K562 (cell line): ENCODE data around the gene TUBA1B. TPM values are rescaled to one million over a fixed set of nuclear protein-coding genes. Genes with fewer than 3 reads are reported as not detected.

ENCODE experiments used
- ARID2 ChIP-seq: fragments of 450-650 bp; IDR thresholded peaks from 2 replicates; pipeline ENCODE4 v1.6.1; 2017; ENCODE audit warnings: antibody characterized with exemption, mild to moderate bottlenecking
- CBX2 ChIP-seq: fragments of 200-600 bp; sonication (generic); IDR thresholded peaks from one replicate; pipeline ENCODE4 v1.6.1; 2012; ENCODE audit warnings: mild to moderate bottlenecking, low read length, inconsistent platforms; ENCODE audit not compliant: insufficient read depth, poor library complexity, severe bottlenecking
- CBX3 ChIP-seq, 2 experiments: IDR thresholded peaks; 1 replicate in 1 of 2; 2 replicates in 1 of 2; pipeline ENCODE4 v1.6.1; 2012; ENCODE audit warnings: inconsistent platforms in 2 of 2, low read length in 2 of 2, borderline replicate concordance in 1 of 2, control low read depth in 1 of 2
- CGGBP1 ChIP-seq: fragments of 250-450 bp; sonication (Bioruptor Pico); IDR thresholded peaks from 2 replicates; pipeline ENCODE4 v1.9.0; 2021; ENCODE audit warnings: mild to moderate bottlenecking
- CREM ChIP-seq: IDR thresholded peaks from 2 replicates; pipeline ENCODE4 v1.6.1; 2014; ENCODE audit warnings: antibody characterized with exemption, low read depth
- HES1 ChIP-seq: fragments of 450-650 bp; IDR thresholded peaks from 2 replicates; pipeline ENCODE4 v1.6.1; 2016; ENCODE audit warnings: low read depth, mild to moderate bottlenecking, moderate library complexity
- HLTF ChIP-seq: fragments of 450-650 bp; IDR thresholded peaks from 2 replicates; pipeline ENCODE4 v1.6.1; 2016
- MXD1 ChIP-seq: fragments of 250-450 bp; sonication (Bioruptor Pico); IDR thresholded peaks from 2 replicates; pipeline ENCODE4 v1.8.0; 2021; ENCODE audit warnings: borderline replicate concordance, mild to moderate bottlenecking, moderate library complexity; ENCODE audit not compliant: poor library complexity, severe bottlenecking
- NBN ChIP-seq: fragments of 450-650 bp; IDR thresholded peaks from 2 replicates; pipeline ENCODE4 v1.6.1; 2016; ENCODE audit warnings: low read depth, mild to moderate bottlenecking
- NR3C1 ChIP-seq: sonication (generic); formaldehyde crosslinking; IDR thresholded peaks from 2 replicates; pipeline ENCODE4 v1.8.1; 2022; ENCODE audit warnings: missing genetic modification reagents
- NR4A1 ChIP-seq, 2 experiments: fragments of 250-450 bp in 1 of 2; fragments of 450-650 bp in 1 of 2; sonication (Bioruptor Pico) in 1 of 2; IDR thresholded peaks; 2 replicates each; pipeline versions ENCODE4 v1.4.0 to v1.6.1; 2016 to 2020; ENCODE audit warnings: mild to moderate bottlenecking in 2 of 2, missing compliant biosample characterization in 1 of 2, missing genetic modification characterization in 1 of 2, moderate library complexity in 1 of 2
- POLR2B ChIP-seq: fragments of 450-650 bp; IDR thresholded peaks from 2 replicates; pipeline ENCODE4 v1.6.1; 2018; ENCODE audit warnings: low read depth; ENCODE audit not compliant: partially characterized antibody
- PREB ChIP-seq: sonication (generic); formaldehyde crosslinking; IDR thresholded peaks from 2 replicates; pipeline ENCODE4 v1.8.1; 2023; ENCODE audit warnings: mild to moderate bottlenecking, missing genetic modification reagents
- SMAD1 ChIP-seq: fragments of 150-350 bp; IDR thresholded peaks from 2 replicates; pipeline ENCODE4 v1.6.1; 2014; ENCODE audit warnings: low read length, low read depth; ENCODE audit not compliant: partially characterized antibody
- SP1 ChIP-seq: sonication (generic); formaldehyde crosslinking; IDR thresholded peaks from 2 replicates; pipeline ENCODE4 v1.8.1; 2022; ENCODE audit warnings: mild to moderate bottlenecking, missing genetic modification reagents
- SRSF3 ChIP-seq: fragments of 200-400 bp; formaldehyde crosslinking; IDR thresholded peaks from 2 replicates; pipeline ENCODE4 v1.6.1; 2016; ENCODE audit warnings: mild to moderate bottlenecking, low read length, moderate library complexity; ENCODE audit not compliant: insufficient read depth
- TCF15 ChIP-seq: fragments of 250-450 bp; sonication (Bioruptor Pico); IDR thresholded peaks from 2 replicates; pipeline ENCODE4 v1.8.0; 2022; ENCODE audit warnings: moderate library complexity, mild to moderate bottlenecking, inconsistent platforms
- YBX1 ChIP-seq: fragments of 450-650 bp; IDR thresholded peaks from 2 replicates; pipeline ENCODE4 v1.7.1; 2016; ENCODE audit warnings: mild to moderate bottlenecking
- ZMIZ1 ChIP-seq, 2 experiments: fragments of 150-350 bp in 1 of 2; IDR thresholded peaks; 2 replicates each; pipeline ENCODE4 v1.6.1; 2012 to 2016; ENCODE audit warnings: low read depth in 2 of 2, low read length in 2 of 2, mild to moderate bottlenecking in 1 of 2, moderate library complexity in 1 of 2
- ZNF324 ChIP-seq: fragments of 250-450 bp; sonication (Bioruptor Pico); IDR thresholded peaks from 2 replicates; pipeline ENCODE4 v1.4.0; 2020; ENCODE audit warnings: mild to moderate bottlenecking
- polyA plus RNA-seq, 8 experiments: library from polyadenylated mRNA; depleted of rRNA in 4 of 8; stranded (reverse) in 5 of 8; unstranded in 3 of 8; fragments of >200 nt; fragmentation: Nextera tagmentation in 2 of 8; fragmentation: Illumina TruSeq in 1 of 8; extraction: Ambion mirVana in 2 of 8; extraction: Trizol in 1 of 8; gene quantifications; 2 replicates each; pipeline versions ENCODE4 v1.2.1 to v1.2.3, GENCODE V29; 2011 to 2014; ENCODE audit warnings: inconsistent platforms in 1 of 8, missing spikeins in 1 of 8
- total RNA-seq, 7 experiments: library from RNA; depleted of rRNA in 6 of 7; stranded (reverse); fragments of >200 nt in 6 of 7; fragmentation: Illumina TruSeq in 2 of 7; extraction: Trizol in 2 of 7; gene quantifications; 2 replicates each; pipeline versions ENCODE4 v1.2.1 to v1.2.3, GENCODE V29; 2011 to 2021; ENCODE audit warnings: low replicate concordance in 1 of 7

The TUBA1B gene
- total and polyA plus RNA-seq, 9 of the 15 experiments (the other 6 are each of a cell fraction or from before 2014, with no cell fraction given), result 2,189 to 4,624 (median 2,628) TPM

GRCh38 chr12:49130151-49131050 lies 794 bp downstream of the TUBA1B start (continued):
- TF ChIP-seq HES1 (no peak; the same call in 1 of the 2 replicates), POLR2B (peak; percentile 37), NR3C1 (CRISPR knock-in tag) (no peak; the same call in 1 of the 2 replicates), SP1 (peak; percentile 88), SRSF3 (peak; percentile 43; the same call in 1 of the 2 replicates), CREM (peak; percentile 82), ZNF324 (CRISPR knock-in tag) (0 out of 2 replicates have a peak, but pooled peaks have one; percentile 28), NBN (peak; percentile 73; the same call in 1 of the 2 replicates), SMAD1 (peak; percentile 40), ARID2 (peak; percentile 59; the same call in 1 of the 2 replicates), ZMIZ1 (IDR thresholded peaks at IDR 0.05; ENCODE audit: low read depth in 2 of 2, low read length in 2 of 2) (no peak), TCF15 (CRISPR knock-in tag) (no peak), PREB (CRISPR knock-in tag) (peak; percentile 99), HLTF (peak; percentile 81; the same call in 1 of the 2 replicates), CBX3 (IDR thresholded peaks at IDR 0.05; ENCODE audit: borderline replicate concordance in 1 of 2, low read length in 2 of 2) (peak in 1 of 2 experiments; percentile 72; a peak in 2 of 3 replicates), NR4A1 (CRISPR knock-in tag; IDR thresholded peaks at IDR 0.05) (no peak; the same call in 1 of the 2 replicates), NR4A1 (tag; IDR thresholded peaks at IDR 0.05) (no peak), MXD1 (peak; percentile 93), YBX1 (no peak), CBX2 (no peak), CGGBP1 (no peak)
